ENCODE results near the gene ACOT9.
"Not testable (repeated sequence)": the region's sequence is repeated elsewhere in the genome, so short reads cannot be mapped to it uniquely, and the experiment has no call there.

Gene ACOT9

DNA sequence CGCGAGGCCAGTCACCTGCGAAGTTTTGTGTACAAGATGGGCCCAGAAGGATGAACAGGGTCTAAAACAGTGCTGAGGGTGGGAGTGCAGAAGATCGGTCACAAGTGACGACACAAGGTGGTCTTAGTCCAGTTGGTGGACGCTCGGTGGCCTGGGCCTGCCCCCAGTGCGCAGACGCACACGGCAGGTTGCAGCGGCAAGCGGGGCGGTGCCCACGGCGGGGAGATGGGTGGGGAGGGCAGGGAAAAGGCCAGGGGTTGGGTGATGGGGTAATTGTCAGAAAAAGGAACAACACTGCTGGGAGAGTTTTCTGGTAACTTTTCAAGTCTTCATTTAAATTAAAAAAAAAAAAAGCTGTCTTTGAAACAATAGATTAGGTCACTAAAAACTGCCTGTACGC is 76.8 kb downstream of the ACOT9 start:
- TF ChIP-seq CTCF (IDR thresholded peaks at IDR 0.05; ENCODE audit: insufficient read depth, missing control alignments): no peak
- FAIRE-seq (no peak), DNase-seq (ENCODE audit: insufficient read length, low spot score) (no peak)

- DNase-seq (ENCODE audit: insufficient read length, low spot score) (no peak), FAIRE-seq (no peak)
- TF ChIP-seq CTCF (IDR thresholded peaks at IDR 0.05; ENCODE audit: insufficient read depth, missing control alignments): no peak
Observed at GRCh38 chrX:23664496-23664895, 78.6 kb downstream of the ACOT9 start.

DNA sequence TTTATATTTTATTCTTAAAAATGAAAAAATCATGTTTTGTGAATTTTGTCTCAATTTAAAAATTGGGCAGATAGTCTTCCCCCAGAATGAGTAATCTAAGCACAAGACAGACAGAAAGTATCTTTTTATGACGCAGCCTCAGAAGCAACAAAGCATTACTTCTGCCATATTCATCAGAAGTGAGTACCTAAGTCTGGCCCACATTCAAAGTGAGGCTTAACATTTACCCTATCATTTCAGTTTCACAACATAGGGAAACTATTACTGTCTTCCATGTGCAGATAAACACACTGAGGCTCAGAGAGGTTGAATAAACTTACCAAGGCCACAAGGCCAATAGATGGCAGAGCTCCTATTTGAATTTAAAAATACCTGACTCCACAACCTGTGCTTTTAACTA is 80.2 kb downstream of the ACOT9 start:
- no peak for DNase-seq (ENCODE audit: insufficient read length, low spot score)
- TF ChIP-seq CTCF (IDR thresholded peaks at IDR 0.05; ENCODE audit: insufficient read depth, missing control alignments): no peak
- no peak for FAIRE-seq

DNA sequence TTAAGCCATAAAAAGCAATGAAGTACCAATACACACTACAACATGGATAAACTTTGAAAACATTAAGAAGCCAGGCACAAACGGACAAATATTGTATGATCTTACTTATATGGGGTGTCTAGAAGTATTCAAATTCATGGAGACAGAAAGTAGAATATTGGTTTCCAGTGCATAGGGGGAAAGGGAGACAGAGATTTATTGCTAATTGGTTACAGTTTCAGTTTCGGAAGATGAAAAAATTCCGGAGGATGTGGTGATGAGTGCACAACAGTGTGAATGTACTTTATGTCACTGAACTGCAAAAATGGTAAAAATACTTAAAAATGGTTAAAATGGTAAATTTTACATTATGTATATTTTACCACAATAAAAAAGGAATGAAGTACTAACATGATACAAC is 80.9 kb downstream of the ACOT9 start:
- no peak for DNase-seq (ENCODE audit: insufficient read length, low spot score)
- no peak for FAIRE-seq
- no peak for TF ChIP-seq CTCF (IDR thresholded peaks at IDR 0.05; ENCODE audit: insufficient read depth, missing control alignments)

DNA sequence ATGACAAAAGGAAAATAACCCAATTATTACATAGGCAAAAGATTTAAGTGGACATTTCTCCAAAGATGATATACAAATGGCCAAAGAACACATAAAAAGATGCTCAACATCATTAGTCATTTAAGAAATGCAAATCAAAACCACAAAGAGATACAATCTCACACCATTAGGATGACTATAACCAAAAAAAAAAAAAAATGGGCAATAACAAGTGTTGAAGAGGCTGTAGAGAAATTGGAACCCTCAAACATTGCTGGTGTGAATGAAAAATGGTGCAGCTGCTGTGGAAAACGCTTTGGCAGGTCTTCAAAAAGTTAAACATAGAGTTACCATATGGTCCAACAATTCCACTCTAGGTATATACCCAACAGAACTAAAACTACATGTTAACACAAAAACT is 81.4 kb downstream of the ACOT9 start:
- FAIRE-seq (no peak), DNase-seq (ENCODE audit: insufficient read length, low spot score) (no peak)
- no peak for TF ChIP-seq CTCF (IDR thresholded peaks at IDR 0.05; ENCODE audit: insufficient read depth, missing control alignments)

GRCh38 chrX:23660766-23661132 is 82.3 kb downstream of the ACOT9 start:
- TF ChIP-seq CTCF (IDR thresholded peaks at IDR 0.05; ENCODE audit: insufficient read depth, missing control alignments): no peak
- DNase-seq (ENCODE audit: insufficient read length, low spot score) (no peak), FAIRE-seq (no peak)

- not testable (repeated sequence) for FAIRE-seq; DNase-seq (ENCODE audit: insufficient read length, low spot score)
Observed at GRCh38 chrX:23660083-23660765, 82.9 kb downstream of the ACOT9 start.

- DNase-seq (ENCODE audit: insufficient read length, low spot score) (no peak), FAIRE-seq (no peak)
- TF ChIP-seq CTCF (IDR thresholded peaks at IDR 0.05; ENCODE audit: insufficient read depth, missing control alignments): no peak
Observed at GRCh38 chrX:23659339-23659738, 83.7 kb downstream of the ACOT9 start.
